K562 (cell line): ENCODE results near the gene MAGEB1. TPM values are rescaled to one million over a fixed set of nuclear protein-coding genes. Genes with fewer than 3 reads are reported as not detected.

ENCODE experiments used
- ATAC-seq: fragments of 200-7000 bp; cut with Tn5 transposase; 3 replicates; pipeline ENCODE4 v1.9.1; 2020; ENCODE audit warnings: moderate library complexity
- BruUV-seq: library from RNA; stranded (reverse); fragments of 400-500 nt; replicated peaks from 2 replicates; lab custom pipeline; 2021; lab: Mats Ljungman, UMichigan
- CTCF ChIA-PET: fragments of 300-600 bp; formaldehyde crosslinking; extraction: SDS; loops from one replicate; lab custom pipeline; 2021; ENCODE audit warnings: low intra/inter-chr PET ratio; lab: Yijun Ruan, JAX
- POLR2A ChIA-PET: fragments of 300-600, 350-650 bp; sonication (Branson Sonifier 250); formaldehyde crosslinking; extraction: SDS; loops from one replicate; lab custom pipeline; 2021; ENCODE audit warnings: antibody characterized with exemption, inconsistent platforms; lab: Yijun Ruan, JAX
- DNase-seq, 4 experiments: peaks; one replicate each; pipeline versions ENCODE4 v3.0.0 to v3.0.0-alpha.2; 2011 to 2018; ENCODE audit warnings: low spot score in 3 of 4, mixed read lengths in 3 of 4; ENCODE audit errors: extremely low read depth in 1 of 4
- FAIRE-seq: peaks from 2 replicates; lab custom pipeline; 2011; peaks lifted over from hg19 to GRCh38; lab: Jason Lieb, UNC
- H2AFZ ChIP-seq: 2 replicates; pipeline ENCODE4 v1.6.0; 2011; ENCODE audit warnings: low read depth, low read length, control low read depth, inconsistent platforms
- H3K27ac ChIP-seq: fragments of 200-600 bp; 3 replicates; pipeline ENCODE4 v1.8.0; 2011; ENCODE audit warnings: low read depth, mild to moderate bottlenecking, control low read depth, inconsistent platforms, low read length, moderate library complexity, mixed read lengths; ENCODE audit errors: extremely low read depth
- H3K27me3 ChIP-seq, 2 experiments: fragments of 300-600 bp in 1 of 2; 2 replicates in 1 of 2; 3 replicates in 1 of 2; pipeline versions ENCODE4 v1.6.0 to v1.8.0; 2011; ENCODE audit warnings: inconsistent platforms in 2 of 2, low read length in 2 of 2, mild to moderate bottlenecking in 1 of 2, mixed read lengths in 1 of 2, moderate library complexity in 1 of 2; ENCODE audit not compliant: control insufficient read depth in 2 of 2, insufficient read depth in 2 of 2
- H3K36me3 ChIP-seq: fragments of 300-600 bp; 3 replicates; pipeline ENCODE4 v1.8.0; 2011; ENCODE audit warnings: mild to moderate bottlenecking, low read length, inconsistent platforms; ENCODE audit not compliant: control insufficient read depth, insufficient read depth
- H3K4me1 ChIP-seq, 2 experiments: fragments of 200-600 bp in 1 of 2; replicated peaks in 1 of 2; 2 replicates in 1 of 2; 3 replicates in 1 of 2; pipeline versions ENCODE4 v1.5.1 to v1.8.0; 2011; ENCODE audit warnings: inconsistent platforms in 2 of 2, low read length in 2 of 2, mild to moderate bottlenecking in 1 of 2, mixed read lengths in 1 of 2, moderate library complexity in 1 of 2; ENCODE audit not compliant: control insufficient read depth in 2 of 2, insufficient read depth in 2 of 2
- H3K4me2 ChIP-seq: 2 replicates; pipeline ENCODE4 v1.6.1; 2011; ENCODE audit warnings: low read length, control low read depth, inconsistent platforms, mixed read lengths; ENCODE audit not compliant: insufficient read depth
- H3K4me3 ChIP-seq: fragments of 200-600 bp; sonication (generic), shearing (Covaris generic); 2 replicates; pipeline ENCODE4 v1.5.1; 2016; ENCODE audit warnings: control low read depth, inconsistent platforms
- H3K79me2 ChIP-seq: fragments of 200-600 bp; 3 replicates; pipeline ENCODE4 v1.8.0; 2011; ENCODE audit warnings: low read length, inconsistent platforms; ENCODE audit not compliant: control insufficient read depth, insufficient read depth
- H3K9ac ChIP-seq, 2 experiments: 2 replicates each; pipeline versions ENCODE4 v1.6.0 to v1.6.1; 2011; ENCODE audit warnings: low read depth in 2 of 2, low read length in 2 of 2, control low read depth in 1 of 2, inconsistent platforms in 1 of 2, mild to moderate bottlenecking in 1 of 2, mixed read lengths in 1 of 2; ENCODE audit not compliant: insufficient read depth in 1 of 2
- H3K9me1 ChIP-seq: one replicate; pipeline ENCODE4 v1.6.0; 2011; ENCODE audit warnings: inconsistent platforms, mild to moderate bottlenecking, low read length, moderate library complexity; ENCODE audit not compliant: control insufficient read depth, insufficient read depth
- H3K9me3 ChIP-seq: replicated peaks from 2 replicates; pipeline ENCODE4 v1.5.1; 2011; ENCODE audit warnings: low read depth, low read length, inconsistent platforms; ENCODE audit not compliant: control insufficient read depth, insufficient read depth
- H4K20me1 ChIP-seq: replicated peaks from 2 replicates; pipeline ENCODE4 v1.6.1; 2011; ENCODE audit warnings: low read length, inconsistent platforms, mixed read lengths; ENCODE audit not compliant: control insufficient read depth, insufficient read depth
- BRD9 ChIP-seq: fragments of 450-650 bp; IDR thresholded peaks from 2 replicates; pipeline ENCODE4 v1.6.1; 2018; ENCODE audit warnings: low read depth; ENCODE audit not compliant: partially characterized antibody
- DMBX1 ChIP-seq: fragments of 250-450 bp; sonication (Bioruptor Pico); IDR thresholded peaks from 2 replicates; pipeline ENCODE4 v1.8.0; 2022; ENCODE audit warnings: inconsistent platforms, mild to moderate bottlenecking, moderate library complexity, borderline replicate concordance
- HCFC1 ChIP-seq: IDR thresholded peaks from 2 replicates; pipeline ENCODE4 v1.6.1; 2012; ENCODE audit warnings: low read depth, low read length, improper control_type of control experiment
- NFE2L1 ChIP-seq: fragments of 450-650 bp; IDR thresholded peaks from 2 replicates; pipeline ENCODE4 v1.6.1; 2016; ENCODE audit warnings: missing genetic modification characterization, low read depth, mild to moderate bottlenecking, missing compliant biosample characterization, moderate library complexity, borderline replicate concordance
- NR4A1 ChIP-seq, 2 experiments: fragments of 250-450 bp in 1 of 2; fragments of 450-650 bp in 1 of 2; sonication (Bioruptor Pico) in 1 of 2; IDR thresholded peaks; 2 replicates each; pipeline versions ENCODE4 v1.4.0 to v1.6.1; 2016 to 2020; ENCODE audit warnings: mild to moderate bottlenecking in 2 of 2, missing compliant biosample characterization in 1 of 2, missing genetic modification characterization in 1 of 2, moderate library complexity in 1 of 2
- RNF2 ChIP-seq: sonication (generic); IDR thresholded peaks from 2 replicates; pipeline ENCODE4 v1.6.1; 2016
- TRIM24 ChIP-seq, 2 experiments: fragments of 450-650 bp; IDR thresholded peaks; 2 replicates each; pipeline ENCODE4 v1.6.1; 2016
- XRCC5 ChIP-seq: fragments of 200-400 bp; formaldehyde crosslinking; IDR thresholded peaks from 2 replicates; pipeline ENCODE4 v1.6.1; 2017; ENCODE audit warnings: low read depth, mild to moderate bottlenecking, low read length
- ZKSCAN3 ChIP-seq: fragments of 250-450 bp; sonication (Bioruptor Pico); IDR thresholded peaks from 2 replicates; pipeline ENCODE4 v1.4.0; 2020
- ZNF280A ChIP-seq: fragments of 450-650 bp; IDR thresholded peaks from 2 replicates; pipeline ENCODE4 v1.6.1; 2018; ENCODE audit warnings: mild to moderate bottlenecking, low read depth; ENCODE audit not compliant: partially characterized antibody
- ZNF766 ChIP-seq: fragments of 200-800 bp; sonication (Bioruptor generic); conservative IDR thresholded peaks from 2 replicates; pipeline ENCODE4 v1.6.1; 2016; ENCODE audit warnings: missing genetic modification characterization, missing compliant biosample characterization
- ZNF778 ChIP-seq: fragments of 450-650 bp; formaldehyde crosslinking; IDR thresholded peaks from 2 replicates; pipeline ENCODE4 v1.4.0; 2020; ENCODE audit warnings: mild to moderate bottlenecking, moderate library complexity
- WGBS: fragments of 100-300 bp; shearing (Covaris generic); methylation state at CpG from one replicate; pipeline ENCODE4 v1.1.6; 2016; ENCODE audit warnings: low coverage, mixed read lengths; ENCODE audit not compliant: insufficient coverage; ENCODE audit errors: missing lambda C conversion rate; 5-methylcytosine and 5-hydroxymethylcytosine counted together
- in situ Hi-C: fragments of 300-500 bp; cut with MboI; formaldehyde crosslinking; loops from 4 replicates; pipeline ENCODE4 v1.15.0; 2018; ENCODE audit warnings: inconsistent platforms, mixed read lengths
- intact Hi-C: fragments of 100-400 bp; cut with micrococcal nuclease; formaldehyde crosslinking; loops from 2 replicates; pipeline ENCODE4 v1.14.2; 2022
- polyA plus RNA-seq, 8 experiments: library from polyadenylated mRNA; depleted of rRNA in 4 of 8; stranded (reverse) in 5 of 8; unstranded in 3 of 8; fragments of >200 nt; fragmentation: Nextera tagmentation in 2 of 8; fragmentation: Illumina TruSeq in 1 of 8; extraction: Ambion mirVana in 2 of 8; extraction: Trizol in 1 of 8; gene quantifications; 2 replicates each; pipeline versions ENCODE4 v1.2.1 to v1.2.3, GENCODE V29; 2011 to 2014; ENCODE audit warnings: inconsistent platforms in 1 of 8, missing spikeins in 1 of 8
- total RNA-seq, 7 experiments: library from RNA; depleted of rRNA in 6 of 7; stranded (reverse); fragments of >200 nt in 6 of 7; fragmentation: Illumina TruSeq in 2 of 7; extraction: Trizol in 2 of 7; gene quantifications; 2 replicates each; pipeline versions ENCODE4 v1.2.1 to v1.2.3, GENCODE V29; 2011 to 2021; ENCODE audit warnings: low replicate concordance in 1 of 7
- TF ChIP-seq, protein P1 (sequence below): sonication (generic); formaldehyde crosslinking; IDR thresholded peaks from 2 replicates; pipeline ENCODE4 v1.8.0; 2022; ENCODE audit warnings: missing genetic modification reagents, mild to moderate bottlenecking, borderline replicate concordance

Gene MAGEB1
- total and polyA plus RNA-seq, 9 of the 15 experiments (the other 6 are each of a cell fraction or from before 2014, with no cell fraction given): 32.6 to 100 (median 43.4) TPM

GRCh38 chrX:30248854-30249253, 1.9 kb downstream of the MAGEB1 start (continued):
- TF ChIP-seq, protein P1, sequence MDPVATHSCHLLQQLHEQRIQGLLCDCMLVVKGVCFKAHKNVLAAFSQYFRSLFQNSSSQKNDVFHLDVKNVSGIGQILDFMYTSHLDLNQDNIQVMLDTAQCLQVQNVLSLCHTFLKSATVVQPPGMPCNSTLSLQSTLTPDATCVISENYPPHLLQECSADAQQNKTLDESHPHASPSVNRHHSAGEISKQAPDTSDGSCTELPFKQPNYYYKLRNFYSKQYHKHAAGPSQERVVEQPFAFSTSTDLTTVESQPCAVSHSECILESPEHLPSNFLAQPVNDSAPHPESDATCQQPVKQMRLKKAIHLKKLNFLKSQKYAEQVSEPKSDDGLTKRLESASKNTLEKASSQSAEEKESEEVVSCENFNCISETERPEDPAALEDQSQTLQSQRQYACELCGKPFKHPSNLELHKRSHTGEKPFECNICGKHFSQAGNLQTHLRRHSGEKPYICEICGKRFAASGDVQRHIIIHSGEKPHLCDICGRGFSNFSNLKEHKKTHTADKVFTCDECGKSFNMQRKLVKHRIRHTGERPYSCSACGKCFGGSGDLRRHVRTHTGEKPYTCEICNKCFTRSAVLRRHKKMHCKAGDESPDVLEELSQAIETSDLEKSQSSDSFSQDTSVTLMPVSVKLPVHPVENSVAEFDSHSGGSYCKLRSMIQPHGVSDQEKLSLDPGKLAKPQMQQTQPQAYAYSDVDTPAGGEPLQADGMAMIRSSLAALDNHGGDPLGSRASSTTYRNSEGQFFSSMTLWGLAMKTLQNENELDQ (CRISPR knock-in tag): no peak
- TF ChIP-seq NR4A1 (CRISPR knock-in tag; IDR thresholded peaks at IDR 0.05) (no peak), NR4A1 (tag; IDR thresholded peaks at IDR 0.05) (no peak)

DNA sequence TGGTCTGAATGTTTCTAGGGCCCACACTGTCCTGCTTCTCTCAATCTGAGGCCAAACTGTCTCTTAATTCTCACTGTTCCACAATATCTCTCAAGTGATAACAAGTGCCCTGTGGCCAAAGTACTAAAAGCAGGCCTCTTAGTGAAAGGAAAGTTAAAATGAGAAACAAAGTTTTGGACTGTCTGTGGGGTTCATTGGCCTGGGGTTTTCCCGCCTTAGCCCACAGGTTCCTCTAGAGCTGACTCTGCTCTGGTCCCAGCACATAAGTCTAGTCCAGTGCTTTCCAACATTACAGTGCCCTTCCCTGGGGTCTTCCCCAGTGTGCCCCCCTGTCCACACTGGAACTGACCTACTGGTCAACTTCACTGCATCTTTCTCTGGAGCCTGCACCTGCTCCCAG, 6.3 kb downstream of the MAGEB1 start:
- Histone ChIP-seq H3K9me1 (no peaks in the 10 kb centered on the region), H4K20me1 (no peaks in the 10 kb centered on the region), H3K27ac (no peak overlapping the region), H3K9me3 (no peaks in the 10 kb centered on the region), H3K79me2 (peaks cover 3% of the 10 kb centered on the region; the same call in 2 of the 3 replicates), H3K4me2 (no peak overlapping the region), H3K9ac (no peak overlapping the region), H3K4me3 (no peak overlapping the region), H3K27me3 (no peaks in the 10 kb centered on the region), H3K4me1 (no peaks in the 10 kb centered on the region; a peak in 1 of 5 replicates), H2AFZ (no peak overlapping the region), H3K36me3 (peaks cover 25% of the 10 kb centered on the region; the same call in 2 of the 3 replicates)
- DNase-seq (no peak), ATAC-seq (no peak; the same call in 2 of the 3 replicates), FAIRE-seq (no peak)
- in situ Hi-C loops (no loop called here), intact Hi-C loops (no loop called here)
- no TSS peak for BruUV-seq
- no CpG with 5 or more reads among the region's 1 CpG for WGBS
- CTCF ChIA-PET: no interaction called here
- POLR2A ChIA-PET: no interaction called here
- TF ChIP-seq ZNF280A (no peak), ZNF778 (CRISPR knock-in tag) (no peak), BRD9 (no peak), NFE2L1 (tag) (no peak), XRCC5 (no peak), ZKSCAN3 (CRISPR knock-in tag) (no peak), TRIM24 (IDR thresholded peaks at IDR 0.05) (no peak), ZNF766 (CRISPR knock-in tag) (no peak), RNF2 (no peak), DMBX1 (no peak), HCFC1 (no peak)
